HG03060 (cell line): ENCODE results near the gene NCAM1.

Experiments used
- ATAC-seq: cut with Tn5 transposase; IDR thresholded peaks from one replicate; pipeline ENCODE4 v1.9.1; 2021; ENCODE audit warnings: low read depth, moderate number of reproducible peaks; ENCODE audit not compliant: unreplicated experiment

Gene NCAM1

GRCh38 chr11:113082341-113082955 is 121.2 kb downstream of the NCAM1 start:
- ATAC-seq: no peak

GRCh38 chr11:113083571-113083970 is 122.4 kb downstream of the NCAM1 start:
- ATAC-seq: no peak

GRCh38 chr11:113084297-113084696 is 123.1 kb downstream of the NCAM1 start:
- no peak for ATAC-seq

GRCh38 chr11:113085446-113085845 is 124.2 kb downstream of the NCAM1 start:
- ATAC-seq: no peak

- ATAC-seq: no peak
Measured at GRCh38 chr11:113087706-113088105, 126.5 kb downstream of the NCAM1 start.

- ATAC-seq: no peak
Measured at GRCh38 chr11:113090716-113091480, 129.7 kb downstream of the NCAM1 start.

GRCh38 chr11:113091481-113091780 is 130.2 kb downstream of the NCAM1 start:
- no peak for ATAC-seq

GRCh38 chr11:113096648-113097047 is 135.4 kb downstream of the NCAM1 start:
- ATAC-seq: no peak

- no peak for ATAC-seq
Measured at GRCh38 chr11:113103932-113104690, 142.9 kb downstream of the NCAM1 start.

GRCh38 chr11:113104691-113105251 is 143.6 kb downstream of the NCAM1 start:
- no peak for ATAC-seq

- no peak for ATAC-seq
Measured at GRCh38 chr11:113105592-113105991, 144.4 kb downstream of the NCAM1 start.

GRCh38 chr11:113106507-113106906 is 145.3 kb downstream of the NCAM1 start:
- no peak for ATAC-seq

GRCh38 chr11:113110046-113110445 is 148.8 kb downstream of the NCAM1 start:
- no peak for ATAC-seq

- no peak for ATAC-seq
Measured at GRCh38 chr11:113111156-113111555, 149.9 kb downstream of the NCAM1 start.

GRCh38 chr11:113112307-113112706 is 151.1 kb downstream of the NCAM1 start:
- no peak for ATAC-seq

- no peak for ATAC-seq
Measured at GRCh38 chr11:113113801-113114704, 152.8 kb downstream of the NCAM1 start.

- no peak for ATAC-seq
Measured at GRCh38 chr11:113114705-113115027, 153.4 kb downstream of the NCAM1 start.

GRCh38 chr11:113118104-113118503 is 156.9 kb downstream of the NCAM1 start:
- ATAC-seq: no peak

GRCh38 chr11:113119074-113119473 is 157.9 kb downstream of the NCAM1 start:
- ATAC-seq: no peak

- ATAC-seq: no peak
Measured at GRCh38 chr11:113119966-113120736, 158.9 kb downstream of the NCAM1 start.
